IPS-18a (cell line): Measurements from ENCODE around the gene CDC26.
"Not testable (repeated sequence)": the region's sequence is repeated elsewhere in the genome, so short reads cannot be mapped to it uniquely, and the experiment has no call there.

Experiments
- H3K27ac ChIP-seq: one replicate; pipeline ENCODE4 v1.5.1; 2013; ENCODE audit warnings: low read length
- H3K27me3 ChIP-seq: one replicate; pipeline ENCODE4 v1.6.1; 2013; ENCODE audit warnings: mild to moderate bottlenecking, low read length; ENCODE audit not compliant: control insufficient read depth, insufficient read depth
- H3K36me3 ChIP-seq: one replicate; pipeline ENCODE4 v1.6.1; 2013; ENCODE audit warnings: low read depth, low read length; ENCODE audit not compliant: control insufficient read depth
- H3K4me1 ChIP-seq: one replicate; pipeline ENCODE4 v1.6.1; 2013; ENCODE audit warnings: low read depth, low read length; ENCODE audit not compliant: control insufficient read depth
- H3K4me3 ChIP-seq: one replicate; pipeline ENCODE4 v1.5.1; 2013; ENCODE audit warnings: low read length
- H3K9ac ChIP-seq: one replicate; pipeline ENCODE4 v1.6.1; 2013; ENCODE audit warnings: mild to moderate bottlenecking, low read length, moderate library complexity
- H3K9me3 ChIP-seq: one replicate; pipeline ENCODE4 v1.6.1; 2013; ENCODE audit warnings: low read depth, low read length; ENCODE audit not compliant: control insufficient read depth

CDC26 gene

GRCh38 chr9:113235701-113236255 is 39.6 kb downstream of the CDC26 start:
- H3K4me1 ChIP-seq, H3K9ac ChIP-seq, H3K27ac ChIP-seq: not testable (repeated sequence)

GRCh38 chr9:113231701-113232100 is 43.7 kb downstream of the CDC26 start:
- Histone ChIP-seq H3K9me3 (no peaks in the 10 kb centered on the region), H3K36me3 (no peaks in the 10 kb centered on the region), H3K27ac (no peak overlapping the region), H3K9ac (no peak overlapping the region), H3K4me1 (no peaks in the 10 kb centered on the region), H3K27me3 (no peaks in the 10 kb centered on the region), H3K4me3 (no peak overlapping the region)

More at GRCh38 chr9:113235701-113236255, 39.6 kb downstream of the CDC26 start:
- not testable (repeated sequence) for H3K27me3 ChIP-seq, H3K4me3 ChIP-seq, H3K9me3 ChIP-seq, H3K36me3 ChIP-seq

- no peaks in the 10 kb centered on the region for H3K9me3 ChIP-seq
- no peak overlapping the region for H3K4me3 ChIP-seq
- no peaks in the 10 kb centered on the region for H3K4me1 ChIP-seq
- H3K9ac ChIP-seq, result no peak overlapping the region
- no peaks in the 10 kb centered on the region for H3K27me3 ChIP-seq
- H3K27ac ChIP-seq, result no peak overlapping the region
- peaks cover 5% of the 10 kb centered on the region for H3K36me3 ChIP-seq
These were observed 47.2 kb downstream of the CDC26 start for GRCh38 chr9:113228130-113228665.

- Histone ChIP-seq H3K4me1 (peaks cover 3% of the 10 kb centered on the region), H3K9ac (no peak overlapping the region)
These were observed 47.9 kb downstream of the CDC26 start for GRCh38 chr9:113227436-113227835.

GRCh38 chr9:113223963-113224362 is 51.4 kb downstream of the CDC26 start:
- Histone ChIP-seq H3K27me3 (no peaks in the 10 kb centered on the region), H3K4me1 (peaks cover 13% of the 10 kb centered on the region), H3K4me3 (no peak overlapping the region), H3K27ac (no peak overlapping the region), H3K9ac (no peak overlapping the region), H3K9me3 (no peaks in the 10 kb centered on the region), H3K36me3 (peaks cover 5% of the 10 kb centered on the region)

More at GRCh38 chr9:113227436-113227835, 47.9 kb downstream of the CDC26 start:
- H3K36me3 ChIP-seq, result peaks cover 5% of the 10 kb centered on the region
- no peak overlapping the region for H3K4me3 ChIP-seq
- H3K9me3 ChIP-seq, result no peaks in the 10 kb centered on the region
- no peaks in the 10 kb centered on the region for H3K27me3 ChIP-seq
- no peak overlapping the region for H3K27ac ChIP-seq

GRCh38 chr9:113222482-113222841 is 52.9 kb downstream of the CDC26 start:
- peaks cover 5% of the 10 kb centered on the region for H3K36me3 ChIP-seq
- H3K27me3 ChIP-seq, result no peaks in the 10 kb centered on the region
- H3K9me3 ChIP-seq, result no peaks in the 10 kb centered on the region
- H3K9ac ChIP-seq, result no peak overlapping the region
- H3K4me3 ChIP-seq, result peak overlapping the region; percentile 97
- H3K4me1 ChIP-seq, result peaks cover 13% of the 10 kb centered on the region
- no peak overlapping the region for H3K27ac ChIP-seq

GRCh38 chr9:113221800-113222481 is 53.4 kb downstream of the CDC26 start:
- Histone ChIP-seq H3K27ac (peak overlapping the region; percentile 46), H3K4me1 (peaks cover 13% of the 10 kb centered on the region), H3K36me3 (peaks cover 5% of the 10 kb centered on the region)

GRCh38 chr9:113221003-113221799 is 54.2 kb downstream of the CDC26 start, which contains the start of the genes FKBP15 and SLC31A1:
TSS of gene FKBP15 (minus strand) at chr9:113221277. CDS start at chr9:113221243, 34 bp downstream.
TSS of gene SLC31A1 (plus strand) at chr9:113221544. CDS start at chr9:113256149, 34,605 bp downstream.
- Histone ChIP-seq H3K4me3 (peak within 1 kb of the TSS; percentile 97), H3K9ac (peak within 1 kb of the TSS; percentile 80), H3K27ac (peak within 1 kb of the TSS; percentile 46), H3K9me3 (no peaks in the 10 kb centered on the region), H3K4me1 (peaks cover 13% of the 10 kb centered on the region), H3K36me3 (peaks cover 5% of the 10 kb centered on the region), H3K27me3 (no peaks in the 10 kb centered on the region)

More at GRCh38 chr9:113221800-113222481, 53.4 kb downstream of the CDC26 start:
- peak overlapping the region; percentile 67 for H3K9ac ChIP-seq
- H3K4me3 ChIP-seq, result peak overlapping the region; percentile 97
- H3K9me3 ChIP-seq, result no peaks in the 10 kb centered on the region
- H3K27me3 ChIP-seq, result no peaks in the 10 kb centered on the region

- peaks cover 13% of the 10 kb centered on the region for H3K4me1 ChIP-seq
- H3K27ac ChIP-seq, result peak overlapping the region; percentile 42
These were observed 54.8 kb downstream of the CDC26 start for GRCh38 chr9:113220467-113221002.

GRCh38 chr9:113219969-113220368 is 55.4 kb downstream of the CDC26 start:
- Histone ChIP-seq H3K4me1 (peaks cover 13% of the 10 kb centered on the region), H3K9me3 (no peaks in the 10 kb centered on the region), H3K27me3 (no peaks in the 10 kb centered on the region), H3K27ac (no peak overlapping the region), H3K9ac (peak overlapping the region; percentile 80), H3K4me3 (peak overlapping the region; percentile 97), H3K36me3 (peaks cover 4% of the 10 kb centered on the region)

More at GRCh38 chr9:113220467-113221002, 54.8 kb downstream of the CDC26 start:
- Histone ChIP-seq H3K36me3 (peaks cover 5% of the 10 kb centered on the region), H3K4me3 (peak overlapping the region; percentile 97), H3K27me3 (no peaks in the 10 kb centered on the region), H3K9ac (peak overlapping the region; percentile 80), H3K9me3 (no peaks in the 10 kb centered on the region)
